HG03139 (cell line): ENCODE data around the gene SLC12A7.
"Not testable (repeated sequence)": the region's sequence is repeated elsewhere in the genome, so short reads cannot be mapped to it uniquely, and the experiment has no call there.

ENCODE experiments used
- ATAC-seq: cut with Tn5 transposase; IDR thresholded peaks from one replicate; pipeline ENCODE4 v1.9.1; 2021; ENCODE audit not compliant: unreplicated experiment

SLC12A7 gene

GRCh38 chr5:1099926-1100663, 11.8 kb downstream of the SLC12A7 start:
- ATAC-seq, result no peak

- no peak for ATAC-seq
These were observed 12.8 kb downstream of the SLC12A7 start for GRCh38 chr5:1098986-1099597.

- not testable (repeated sequence) for ATAC-seq
These were observed 13.9 kb downstream of the SLC12A7 start for GRCh38 chr5:1097988-1098385.

- no peak for ATAC-seq
These were observed 14.4 kb downstream of the SLC12A7 start for GRCh38 chr5:1097381-1097987.

- ATAC-seq, result no peak
These were observed 15.0 kb downstream of the SLC12A7 start for GRCh38 chr5:1096838-1097237.

GRCh38 chr5:1095990-1096363, 15.9 kb downstream of the SLC12A7 start:
- no peak for ATAC-seq

GRCh38 chr5:1095302-1095989, 16.4 kb downstream of the SLC12A7 start:
- ATAC-seq, result no peak

- no peak for ATAC-seq
These were observed 17.1 kb downstream of the SLC12A7 start for GRCh38 chr5:1094670-1095190.

GRCh38 chr5:1093361-1093760, 18.5 kb downstream of the SLC12A7 start:
- no peak for ATAC-seq

- ATAC-seq, result no peak
These were observed 19.7 kb downstream of the SLC12A7 start for GRCh38 chr5:1092122-1092521.

- ATAC-seq, result no peak
These were observed 20.2 kb downstream of the SLC12A7 start for GRCh38 chr5:1091632-1092031.

GRCh38 chr5:1090538-1090937, 21.3 kb downstream of the SLC12A7 start:
- ATAC-seq, result no peak

GRCh38 chr5:1089621-1090040, 22.2 kb downstream of the SLC12A7 start:
- ATAC-seq, result no peak

- no peak for ATAC-seq
These were observed 22.7 kb downstream of the SLC12A7 start for GRCh38 chr5:1089146-1089545.

- no peak for ATAC-seq
These were observed 23.1 kb downstream of the SLC12A7 start for GRCh38 chr5:1088726-1089125.

- ATAC-seq, result no peak
These were observed 23.8 kb downstream of the SLC12A7 start for GRCh38 chr5:1088031-1088430.

- no peak for ATAC-seq
These were observed 24.4 kb downstream of the SLC12A7 start for GRCh38 chr5:1087428-1087827.

- no peak for ATAC-seq
These were observed 25.0 kb downstream of the SLC12A7 start for GRCh38 chr5:1086871-1087270.

- no peak for ATAC-seq
These were observed 25.7 kb downstream of the SLC12A7 start for GRCh38 chr5:1086137-1086536.

- no peak for ATAC-seq
These were observed 26.5 kb downstream of the SLC12A7 start for GRCh38 chr5:1085391-1085790.

- no peak for ATAC-seq
These were observed 27.8 kb downstream of the SLC12A7 start for GRCh38 chr5:1083823-1084605.
